HG03342 (cell line): ENCODE data around the gene CD109.
"Not testable (repeated sequence)": the region's sequence is repeated elsewhere in the genome, so short reads cannot be mapped to it uniquely, and the experiment has no call there.

Experiments used
- ATAC-seq: cut with Tn5 transposase; IDR thresholded peaks from one replicate; pipeline ENCODE4 v1.9.1; 2021; ENCODE audit warnings: mild to moderate bottlenecking, moderate library complexity; ENCODE audit not compliant: unreplicated experiment

CD109 gene

DNA sequence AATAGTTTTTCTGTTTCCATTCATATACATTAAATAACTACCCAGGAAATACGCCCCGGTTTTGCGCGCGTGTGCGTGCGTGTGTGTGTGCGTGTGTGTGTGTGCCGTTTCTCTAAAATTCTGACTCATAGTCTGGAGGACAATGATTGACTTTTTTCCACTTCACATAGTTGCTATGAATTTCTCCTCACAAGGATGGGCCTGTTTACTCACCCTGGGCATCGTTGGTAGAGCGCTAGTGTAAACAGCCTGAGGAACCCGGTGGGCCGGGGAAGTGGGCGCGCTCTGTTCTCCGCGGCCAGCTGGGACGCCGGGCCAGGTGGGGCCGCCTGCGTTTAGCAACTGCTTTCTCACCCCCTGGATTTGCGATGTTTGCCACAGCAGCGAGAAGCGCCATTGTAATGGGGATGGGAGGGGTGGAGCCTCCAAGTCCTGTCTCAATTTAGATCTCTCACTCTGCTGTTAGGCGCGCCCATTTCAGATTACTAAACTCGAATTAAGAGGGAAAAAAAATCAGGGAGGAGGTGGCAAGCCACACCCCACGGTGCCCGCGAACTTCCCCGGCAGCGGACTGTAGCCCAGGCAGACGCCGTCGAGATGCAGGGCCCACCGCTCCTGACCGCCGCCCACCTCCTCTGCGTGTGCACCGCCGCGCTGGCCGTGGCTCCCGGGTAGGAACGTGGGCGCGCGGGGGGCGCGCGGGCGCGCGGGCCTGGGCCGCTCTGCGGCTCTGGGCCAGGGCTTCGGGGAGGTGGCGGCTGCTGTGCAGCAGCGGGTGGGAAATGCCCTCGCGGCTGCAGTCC lies at the start of gene CD109:
TSS of gene CD109 (plus strand) at position 585 of the 803 bp plus-strand sequence. CDS start at position 598, 13 bp downstream.
- peak; percentile 50 for ATAC-seq

DNA sequence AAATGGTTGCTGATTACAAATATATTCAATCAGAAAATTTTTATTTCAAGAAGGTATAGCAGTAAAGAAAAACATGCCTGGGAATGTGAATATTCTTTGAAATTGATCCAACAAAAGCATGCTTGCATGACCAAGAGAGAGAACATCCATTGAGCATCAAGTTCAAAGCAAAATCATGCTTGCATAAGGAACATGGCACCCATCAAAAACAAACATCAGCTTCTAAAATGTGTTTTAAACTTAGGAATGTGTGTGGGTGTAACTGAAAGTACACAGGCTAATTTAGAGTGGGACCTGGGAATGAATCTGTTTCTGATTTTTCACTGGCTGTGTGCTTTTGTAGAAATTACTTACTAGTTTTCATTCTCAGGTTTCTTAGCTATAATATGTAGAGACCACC lies 47.8 kb upstream of the CD109 start:
- no peak for ATAC-seq

DNA sequence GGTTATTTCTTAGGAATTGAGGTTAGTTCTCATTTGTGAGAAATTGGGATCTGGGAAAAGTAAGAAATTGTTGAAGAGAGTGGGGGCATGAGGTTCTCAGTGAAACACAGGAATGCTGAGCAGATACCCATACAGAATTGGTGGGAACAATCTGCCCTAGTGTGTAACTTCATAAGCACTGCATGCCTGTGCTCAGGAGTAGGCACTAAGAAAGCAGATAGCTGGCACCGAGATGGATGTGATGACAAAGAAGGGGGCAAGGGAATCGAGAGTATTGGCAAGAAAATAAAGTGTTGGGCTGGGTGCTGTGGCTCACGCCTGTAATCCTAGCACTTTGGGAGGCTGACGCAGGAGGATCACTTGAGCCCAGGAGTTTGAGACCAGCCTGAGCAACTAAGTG lies 46.2 kb upstream of the CD109 start:
- ATAC-seq, result no peak

DNA sequence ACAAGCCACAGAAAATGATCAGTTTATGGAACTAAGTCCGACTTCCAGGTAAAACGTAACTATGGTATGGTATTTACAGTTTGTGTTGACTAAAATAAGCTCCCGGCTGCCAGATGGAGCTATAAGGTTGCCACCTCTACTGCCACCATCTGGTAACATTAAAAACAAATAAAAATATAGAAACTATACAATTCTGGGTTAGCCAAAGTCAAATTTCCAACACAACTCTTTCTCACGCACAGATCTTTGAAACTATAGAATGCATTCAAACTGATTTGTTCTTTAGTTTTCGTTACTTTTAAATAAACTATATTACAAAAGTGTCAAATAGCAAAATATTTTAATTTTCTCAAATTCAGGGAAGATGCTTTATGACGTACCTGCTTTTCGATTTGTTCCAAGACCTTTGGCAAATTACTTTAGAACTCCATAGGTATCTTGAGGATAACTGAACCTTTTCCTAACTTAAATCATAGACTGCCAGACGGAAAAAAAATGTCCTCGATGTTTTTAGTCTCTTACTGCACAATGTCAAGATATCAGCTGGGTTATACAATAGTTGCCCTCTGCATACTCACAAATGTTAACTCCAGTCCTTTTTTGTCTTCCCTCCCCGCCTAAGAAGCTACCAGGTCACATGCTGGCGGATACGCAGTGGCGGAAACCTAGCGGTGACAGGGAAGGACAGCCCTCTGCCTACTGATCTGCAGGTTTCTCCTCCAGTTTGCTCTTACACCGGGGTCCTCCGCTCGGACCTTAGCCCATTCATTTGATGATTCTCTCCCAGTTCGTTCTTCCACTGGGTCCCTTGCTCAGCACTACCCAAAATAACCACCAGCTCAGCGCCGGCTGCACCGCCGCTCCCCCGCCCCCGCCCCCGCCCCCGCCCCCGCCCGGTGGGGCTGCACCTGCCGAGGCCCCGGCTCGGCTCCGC lies 43.1 kb upstream of the CD109 start:
- ATAC-seq, result peak; percentile 40

GRCh38 chr6:73653571-73654424 lies 42.2 kb upstream of the CD109 start, which contains the start of gene SLC17A5:
Gene SLC17A5 (minus strand): TSS chr6:73653992. CDS start chr6:73653886, 106 bp downstream.
- peak; percentile 87 for ATAC-seq

DNA sequence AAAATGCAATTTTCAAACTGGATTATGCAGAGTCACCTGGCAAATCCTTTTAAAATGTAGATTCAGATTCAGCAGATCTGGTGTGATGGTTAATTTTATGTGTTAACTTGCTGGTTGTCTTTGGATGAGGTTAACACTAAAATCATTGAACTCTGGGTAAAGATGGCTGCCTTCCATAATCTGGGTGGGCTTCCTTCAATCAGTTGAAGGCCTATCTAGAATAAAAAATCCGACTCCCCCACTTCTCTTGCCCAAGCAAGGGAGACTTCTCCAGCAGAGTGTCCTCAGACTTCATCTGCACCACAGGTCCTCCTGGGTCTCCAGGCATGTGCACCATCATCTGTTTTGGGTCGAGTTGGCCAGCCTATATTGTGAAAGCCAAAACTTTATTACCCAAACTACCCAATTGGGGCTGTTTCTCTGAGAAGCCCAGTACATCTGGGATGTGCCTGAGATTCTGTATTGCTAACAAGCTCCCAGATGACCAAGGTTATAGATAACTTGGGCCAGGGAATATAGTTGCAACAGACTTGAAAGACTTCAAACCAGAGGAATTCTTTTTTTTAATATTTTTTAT lies 40.6 kb upstream of the CD109 start:
- ATAC-seq, result no peak

GRCh38 chr6:73656531-73657145 lies 39.4 kb upstream of the CD109 start:
- ATAC-seq, result no peak

- no peak for ATAC-seq
These were observed 38.8 kb upstream of the CD109 start for GRCh38 chr6:73657201-73657600.

- ATAC-seq, result no peak
These were observed 31.3 kb upstream of the CD109 start for GRCh38 chr6:73664701-73665100.

DNA sequence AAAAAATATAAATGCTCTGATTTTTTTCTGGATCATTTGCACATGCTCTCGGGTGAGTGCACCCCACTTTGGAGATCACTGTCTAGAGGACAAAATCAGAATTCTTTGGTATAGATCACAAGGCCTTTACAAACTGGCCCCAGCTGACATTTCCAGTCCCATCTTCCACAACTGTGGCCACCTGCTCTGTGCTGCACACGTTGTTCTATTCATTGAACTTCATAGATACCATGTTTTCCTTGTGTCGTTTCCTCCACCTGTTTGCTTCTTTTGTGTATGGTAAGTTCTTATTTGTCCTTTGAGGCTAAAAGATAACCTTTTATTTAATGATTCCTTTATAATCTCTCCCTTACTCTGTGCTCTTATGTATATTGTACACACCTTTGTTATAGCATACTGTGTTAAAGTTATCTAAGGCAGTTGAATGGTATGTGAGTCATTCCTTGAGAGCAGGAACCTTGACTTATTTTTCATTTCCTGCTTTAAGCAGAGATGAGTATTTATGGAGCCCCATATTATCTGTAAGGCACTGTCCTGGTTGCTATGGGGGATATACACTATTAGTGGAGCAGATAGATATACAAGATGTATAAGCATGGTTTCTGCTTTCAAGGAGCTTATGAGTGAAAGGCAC lies 30.2 kb upstream of the CD109 start:
- ATAC-seq, result peak; percentile 87

GRCh38 chr6:73666393-73666792 lies 29.6 kb upstream of the CD109 start:
- no peak for ATAC-seq

GRCh38 chr6:73667798-73668197 lies 28.2 kb upstream of the CD109 start:
- no peak for ATAC-seq

- no peak for ATAC-seq
These were observed 27.0 kb upstream of the CD109 start for GRCh38 chr6:73669005-73669404.

DNA sequence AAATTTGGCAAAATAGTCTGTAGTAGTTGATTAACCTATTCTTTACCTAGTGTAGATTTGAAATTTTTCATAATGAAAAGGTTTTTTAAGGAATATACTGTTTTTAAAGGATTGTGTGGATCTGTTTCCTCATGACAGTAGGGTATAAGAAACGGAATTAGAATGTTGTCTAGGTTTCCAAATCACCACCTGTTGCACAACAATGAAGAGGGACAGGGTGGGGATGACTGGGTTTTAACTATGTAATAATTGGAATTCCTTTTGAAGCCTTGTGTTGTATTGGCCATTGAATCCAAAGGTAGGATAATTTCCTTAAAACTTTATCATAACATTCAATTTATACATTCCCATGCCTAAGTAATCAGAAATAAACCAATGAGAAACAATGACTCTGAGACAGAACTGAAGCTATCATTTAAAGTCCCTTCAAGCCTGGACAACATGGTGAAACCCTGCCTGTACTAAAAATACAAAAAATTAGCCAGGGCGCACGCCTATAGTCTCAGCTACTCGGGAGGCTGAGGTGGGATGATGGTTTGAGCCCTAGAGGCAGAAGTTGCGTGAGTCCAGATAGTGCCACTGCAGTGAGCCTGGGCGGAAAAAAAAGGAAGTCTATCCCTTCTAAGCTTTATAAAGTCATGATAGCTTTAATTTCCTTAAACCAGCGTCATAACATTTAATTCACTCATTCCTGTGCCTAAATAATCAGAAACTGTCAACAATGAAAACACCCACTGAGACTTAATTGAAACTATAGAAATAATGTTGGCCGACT lies 23.9 kb upstream of the CD109 start:
- no peak for ATAC-seq

GRCh38 chr6:73675466-73676098 lies 20.4 kb upstream of the CD109 start:
- peak; percentile 93 for ATAC-seq

- no peak for ATAC-seq
These were observed 17.0 kb upstream of the CD109 start for GRCh38 chr6:73679009-73679408.

DNA sequence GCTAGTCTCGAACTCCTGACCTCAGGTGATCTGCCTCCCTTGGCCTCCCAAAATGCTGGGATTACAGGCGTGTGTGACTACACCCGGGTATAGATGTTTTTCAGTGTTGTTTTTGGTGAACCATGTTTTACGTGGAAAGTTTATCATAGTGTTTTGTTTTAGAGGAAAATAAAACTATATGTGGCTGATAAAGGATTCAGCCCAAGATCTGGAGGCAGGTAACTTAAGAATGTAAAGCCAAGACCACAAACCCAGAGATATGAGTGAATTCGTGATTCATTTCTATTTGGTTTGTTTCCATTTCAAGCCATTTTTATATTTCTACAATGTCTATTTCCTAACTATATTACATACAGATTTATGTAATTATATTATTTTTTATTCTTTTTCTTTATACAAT lies 16.2 kb upstream of the CD109 start:
- ATAC-seq, result not testable (repeated sequence)

DNA sequence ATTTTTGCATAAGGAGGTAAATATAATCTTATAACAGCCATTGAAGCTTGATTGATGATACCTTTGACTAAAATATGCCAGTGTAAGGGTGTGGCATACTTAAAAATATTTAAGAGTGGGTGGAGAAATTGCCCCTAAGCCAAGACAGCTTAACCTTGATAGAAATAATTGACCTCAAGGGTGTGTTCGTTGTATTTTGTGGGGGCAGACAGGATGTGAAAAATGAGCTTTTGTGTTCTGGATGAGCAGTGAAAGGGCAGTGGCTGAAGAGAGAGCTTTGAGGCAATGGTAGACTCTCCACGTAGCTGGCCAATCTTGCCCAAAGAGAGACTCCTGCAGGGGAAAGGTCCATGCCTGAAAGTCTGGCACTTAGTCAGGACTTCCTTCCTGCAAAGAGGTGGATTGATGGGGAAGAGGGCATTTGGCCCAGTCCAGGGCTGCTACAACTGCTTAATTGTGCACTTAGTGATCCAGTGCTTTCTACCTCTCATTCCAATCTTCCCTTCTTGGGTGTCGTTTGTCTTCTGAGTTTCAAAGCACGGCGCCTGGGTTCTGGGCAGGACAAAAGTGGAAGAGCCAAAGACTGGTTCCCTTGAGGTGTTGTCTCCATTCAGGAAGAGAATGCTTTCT lies 15.6 kb upstream of the CD109 start:
- no peak for ATAC-seq
